ENCODE results near the gene BRF1. TPM values are rescaled to one million over a fixed set of nuclear protein-coding genes. Genes with fewer than 3 reads are reported as not detected.

Gene BRF1
- total and polyA plus RNA-seq, 2 of the 8 experiments (the other 6 are each of a cell fraction or from before 2014, with no cell fraction given) = 7.7 to 18.3 TPM

DNA sequence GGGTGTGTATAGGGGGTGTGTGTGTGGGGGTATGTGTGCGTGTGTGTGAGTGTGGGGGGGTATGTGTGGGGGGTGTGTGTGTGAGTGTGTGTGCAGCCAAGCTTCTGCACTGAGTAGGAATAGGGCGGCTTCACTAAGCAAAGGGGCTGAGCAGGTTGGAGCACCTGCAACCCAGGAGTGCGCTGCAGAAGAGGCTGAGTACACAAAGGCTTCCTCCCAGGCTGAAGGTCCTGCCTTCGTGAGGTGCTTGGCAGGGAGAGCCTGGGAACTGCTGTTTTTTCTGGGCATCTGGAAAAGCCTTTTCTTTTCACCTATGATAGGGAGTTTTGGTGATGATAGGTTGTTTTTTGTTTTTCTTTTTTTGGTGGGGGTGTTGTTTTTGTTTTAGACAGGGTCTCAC lies 113.7 kb downstream of the BRF1 start (continued):
- TF ChIP-seq JUND (IDR thresholded peaks at IDR 0.05; ENCODE audit: low read length) = no peak
